ENCODE measurements around the gene NUCKS1.
"Not testable (repeated sequence)": the region's sequence is repeated elsewhere in the genome, so short reads cannot be mapped to it uniquely, and the experiment has no call there.

NUCKS1 gene

GRCh38 chr1:205733438-205734175 lies 16.4 kb downstream of the NUCKS1 start:
- Histone ChIP-seq H3K4me3 (ENCODE audit: low read depth in 1 of 2, low read length in 2 of 2) (no peak overlapping the region), H3K27me3 (ENCODE audit: control insufficient read depth in 1 of 2, insufficient read depth in 2 of 2, low read length in 2 of 2) (no peaks in the 10 kb centered on the region), H3K36me3 (ENCODE audit: control insufficient read depth in 1 of 2, insufficient read depth in 2 of 2, low read length in 2 of 2) (peaks cover 0 to 7% of the 10 kb centered on the region in 2 donors), H3K9me3 (ENCODE audit: control insufficient read depth in 1 of 2, low read length in 2 of 2) (no peaks in the 10 kb centered on the region), H3K9ac (ENCODE audit: low read depth in 1 of 2, low read length in 2 of 2) (no peak overlapping the region), H3K4me1 (ENCODE audit: control insufficient read depth in 1 of 2, insufficient read depth in 2 of 2, low read length in 2 of 2) (no peaks in the 10 kb centered on the region), H3K27ac (ENCODE audit: low read depth, low read length) (no peak overlapping the region)

- peaks cover 2 to 17% of the 10 kb centered on the region in 2 donors for H3K36me3 ChIP-seq (ENCODE audit: control insufficient read depth in 1 of 2, insufficient read depth in 2 of 2, low read length in 2 of 2)
- no peak overlapping the region for H3K27ac ChIP-seq (ENCODE audit: low read depth, low read length)
- H3K9ac ChIP-seq (ENCODE audit: low read depth in 1 of 2, low read length in 2 of 2): no peak overlapping the region
- no peaks in the 10 kb centered on the region for H3K27me3 ChIP-seq (ENCODE audit: control insufficient read depth in 1 of 2, insufficient read depth in 2 of 2, low read length in 2 of 2)
- H3K4me3 ChIP-seq (ENCODE audit: low read depth in 1 of 2, low read length in 2 of 2): no peak overlapping the region
- H3K4me1 ChIP-seq (ENCODE audit: control insufficient read depth in 1 of 2, insufficient read depth in 2 of 2, low read length in 2 of 2): no peaks in the 10 kb centered on the region
- H3K9me3 ChIP-seq (ENCODE audit: control insufficient read depth in 1 of 2, low read length in 2 of 2): no peaks in the 10 kb centered on the region
Measured at GRCh38 chr1:205729945-205730610, 19.9 kb downstream of the NUCKS1 start.

GRCh38 chr1:205726619-205727125 lies 23.3 kb downstream of the NUCKS1 start:
- Histone ChIP-seq H3K36me3 (ENCODE audit: control insufficient read depth in 1 of 2, insufficient read depth in 2 of 2, low read length in 2 of 2) (peaks cover 2 to 22% of the 10 kb centered on the region in 2 donors), H3K27me3 (ENCODE audit: control insufficient read depth in 1 of 2, insufficient read depth in 2 of 2, low read length in 2 of 2) (no peaks in the 10 kb centered on the region), H3K27ac (ENCODE audit: low read depth, low read length) (no peak overlapping the region), H3K9me3 (ENCODE audit: control insufficient read depth in 1 of 2, low read length in 2 of 2) (no peaks in the 10 kb centered on the region), H3K4me1 (ENCODE audit: control insufficient read depth in 1 of 2, insufficient read depth in 2 of 2, low read length in 2 of 2) (no peaks in the 10 kb centered on the region), H3K4me3 (ENCODE audit: low read depth in 1 of 2, low read length in 2 of 2) (no peak overlapping the region), H3K9ac (ENCODE audit: low read depth in 1 of 2, low read length in 2 of 2) (no peak overlapping the region)

GRCh38 chr1:205725514-205725913 lies 24.5 kb downstream of the NUCKS1 start:
- H3K4me1 ChIP-seq (ENCODE audit: control insufficient read depth in 1 of 2, insufficient read depth in 2 of 2, low read length in 2 of 2): no peaks in the 10 kb centered on the region
- H3K36me3 ChIP-seq (ENCODE audit: control insufficient read depth in 1 of 2, insufficient read depth in 2 of 2, low read length in 2 of 2): peaks cover 5 to 28% of the 10 kb centered on the region in 2 donors
- H3K27me3 ChIP-seq (ENCODE audit: control insufficient read depth in 1 of 2, insufficient read depth in 2 of 2, low read length in 2 of 2): no peaks in the 10 kb centered on the region
- H3K27ac ChIP-seq (ENCODE audit: low read depth, low read length): no peak overlapping the region
- H3K9ac ChIP-seq (ENCODE audit: low read depth in 1 of 2, low read length in 2 of 2): no peak overlapping the region
- H3K9me3 ChIP-seq (ENCODE audit: control insufficient read depth in 1 of 2, low read length in 2 of 2): no peaks in the 10 kb centered on the region
- H3K4me3 ChIP-seq (ENCODE audit: low read depth in 1 of 2, low read length in 2 of 2): no peak overlapping the region

GRCh38 chr1:205720740-205721139 lies 29.2 kb downstream of the NUCKS1 start:
- H3K9me3 ChIP-seq (ENCODE audit: control insufficient read depth in 1 of 2, low read length in 2 of 2); H3K4me3 ChIP-seq (ENCODE audit: low read depth in 1 of 2, low read length in 2 of 2); H3K27ac ChIP-seq (ENCODE audit: low read depth, low read length); H3K9ac ChIP-seq (ENCODE audit: low read depth in 1 of 2, low read length in 2 of 2); H3K27me3 ChIP-seq (ENCODE audit: control insufficient read depth in 1 of 2, insufficient read depth in 2 of 2, low read length in 2 of 2): not testable (repeated sequence)
- Histone ChIP-seq H3K4me1 (ENCODE audit: control insufficient read depth in 1 of 2, insufficient read depth in 2 of 2, low read length in 2 of 2) (peaks cover 3 to 11% of the 10 kb centered on the region in 2 donors), H3K36me3 (ENCODE audit: control insufficient read depth in 1 of 2, insufficient read depth in 2 of 2, low read length in 2 of 2) (peaks cover 25 to 43% of the 10 kb centered on the region in 2 donors)

- peaks cover 34 to 46% of the 10 kb centered on the region in 2 donors for H3K36me3 ChIP-seq (ENCODE audit: control insufficient read depth in 1 of 2, insufficient read depth in 2 of 2, low read length in 2 of 2)
- no peak overlapping the region for H3K27ac ChIP-seq (ENCODE audit: low read depth, low read length)
- H3K27me3 ChIP-seq (ENCODE audit: control insufficient read depth in 1 of 2, insufficient read depth in 2 of 2, low read length in 2 of 2): no peaks in the 10 kb centered on the region
- H3K9me3 ChIP-seq (ENCODE audit: control insufficient read depth in 1 of 2, low read length in 2 of 2): no peaks in the 10 kb centered on the region
- no peak overlapping the region for H3K9ac ChIP-seq (ENCODE audit: low read depth in 1 of 2, low read length in 2 of 2)
- H3K4me3 ChIP-seq (ENCODE audit: low read depth in 1 of 2, low read length in 2 of 2): no peak overlapping the region
- peaks cover 3 to 11% of the 10 kb centered on the region in 2 donors for H3K4me1 ChIP-seq (ENCODE audit: control insufficient read depth in 1 of 2, insufficient read depth in 2 of 2, low read length in 2 of 2)
Measured at GRCh38 chr1:205719762-205720161, 30.2 kb downstream of the NUCKS1 start.

GRCh38 chr1:205719015-205719414 lies 31.0 kb downstream of the NUCKS1 start:
- no peaks in the 10 kb centered on the region for H3K9me3 ChIP-seq (ENCODE audit: control insufficient read depth in 1 of 2, low read length in 2 of 2)
- peaks cover 3 to 11% of the 10 kb centered on the region in 2 donors for H3K4me1 ChIP-seq (ENCODE audit: control insufficient read depth in 1 of 2, insufficient read depth in 2 of 2, low read length in 2 of 2)
- H3K9ac ChIP-seq (ENCODE audit: low read depth in 1 of 2, low read length in 2 of 2): no peak overlapping the region
- peaks cover 36 to 46% of the 10 kb centered on the region in 2 donors for H3K36me3 ChIP-seq (ENCODE audit: control insufficient read depth in 1 of 2, insufficient read depth in 2 of 2, low read length in 2 of 2)
- H3K27ac ChIP-seq (ENCODE audit: low read depth, low read length): no peak overlapping the region
- no peaks in the 10 kb centered on the region for H3K27me3 ChIP-seq (ENCODE audit: control insufficient read depth in 1 of 2, insufficient read depth in 2 of 2, low read length in 2 of 2)
- no peak overlapping the region for H3K4me3 ChIP-seq (ENCODE audit: low read depth in 1 of 2, low read length in 2 of 2)

- Histone ChIP-seq H3K36me3 (ENCODE audit: control insufficient read depth in 1 of 2, insufficient read depth in 2 of 2, low read length in 2 of 2) (peaks cover 36 to 43% of the 10 kb centered on the region in 2 donors), H3K4me3 (ENCODE audit: low read depth in 1 of 2, low read length in 2 of 2) (no peak overlapping the region), H3K27me3 (ENCODE audit: control insufficient read depth in 1 of 2, insufficient read depth in 2 of 2, low read length in 2 of 2) (no peaks in the 10 kb centered on the region), H3K27ac (ENCODE audit: low read depth, low read length) (no peak overlapping the region), H3K9me3 (ENCODE audit: control insufficient read depth in 1 of 2, low read length in 2 of 2) (no peaks in the 10 kb centered on the region), H3K9ac (ENCODE audit: low read depth in 1 of 2, low read length in 2 of 2) (no peak overlapping the region), H3K4me1 (ENCODE audit: control insufficient read depth in 1 of 2, insufficient read depth in 2 of 2, low read length in 2 of 2) (peaks cover 3 to 11% of the 10 kb centered on the region in 2 donors)
Measured at GRCh38 chr1:205716371-205717132, 33.4 kb downstream of the NUCKS1 start.

GRCh38 chr1:205715628-205716027 lies 34.4 kb downstream of the NUCKS1 start:
- no peak overlapping the region for H3K9ac ChIP-seq (ENCODE audit: low read depth in 1 of 2, low read length in 2 of 2)
- H3K4me3 ChIP-seq (ENCODE audit: low read depth in 1 of 2, low read length in 2 of 2): no peak overlapping the region
- H3K27me3 ChIP-seq (ENCODE audit: control insufficient read depth in 1 of 2, insufficient read depth in 2 of 2, low read length in 2 of 2): no peaks in the 10 kb centered on the region
- no peak overlapping the region for H3K27ac ChIP-seq (ENCODE audit: low read depth, low read length)
- peaks cover 3 to 11% of the 10 kb centered on the region in 2 donors for H3K4me1 ChIP-seq (ENCODE audit: control insufficient read depth in 1 of 2, insufficient read depth in 2 of 2, low read length in 2 of 2)
- H3K9me3 ChIP-seq (ENCODE audit: control insufficient read depth in 1 of 2, low read length in 2 of 2): no peaks in the 10 kb centered on the region
- peaks cover 34 to 38% of the 10 kb centered on the region in 2 donors for H3K36me3 ChIP-seq (ENCODE audit: control insufficient read depth in 1 of 2, insufficient read depth in 2 of 2, low read length in 2 of 2)

- H3K36me3 ChIP-seq (ENCODE audit: control insufficient read depth in 1 of 2, insufficient read depth in 2 of 2, low read length in 2 of 2): peaks cover 26 to 32% of the 10 kb centered on the region in 2 donors
- H3K4me3 ChIP-seq (ENCODE audit: low read depth in 1 of 2, low read length in 2 of 2): no peak overlapping the region
- H3K27me3 ChIP-seq (ENCODE audit: control insufficient read depth in 1 of 2, insufficient read depth in 2 of 2, low read length in 2 of 2): no peaks in the 10 kb centered on the region
- no peak overlapping the region for H3K27ac ChIP-seq (ENCODE audit: low read depth, low read length)
- H3K9me3 ChIP-seq (ENCODE audit: control insufficient read depth in 1 of 2, low read length in 2 of 2): no peaks in the 10 kb centered on the region
- H3K9ac ChIP-seq (ENCODE audit: low read depth in 1 of 2, low read length in 2 of 2): no peak overlapping the region
- peaks cover 3 to 11% of the 10 kb centered on the region in 2 donors for H3K4me1 ChIP-seq (ENCODE audit: control insufficient read depth in 1 of 2, insufficient read depth in 2 of 2, low read length in 2 of 2)
Measured at GRCh38 chr1:205714906-205715246, 35.1 kb downstream of the NUCKS1 start.

Measured in duodenal mucosa (tissue), 2 donors.